ENCODE measurements around the gene CD247.

The CD247 gene

DNA sequence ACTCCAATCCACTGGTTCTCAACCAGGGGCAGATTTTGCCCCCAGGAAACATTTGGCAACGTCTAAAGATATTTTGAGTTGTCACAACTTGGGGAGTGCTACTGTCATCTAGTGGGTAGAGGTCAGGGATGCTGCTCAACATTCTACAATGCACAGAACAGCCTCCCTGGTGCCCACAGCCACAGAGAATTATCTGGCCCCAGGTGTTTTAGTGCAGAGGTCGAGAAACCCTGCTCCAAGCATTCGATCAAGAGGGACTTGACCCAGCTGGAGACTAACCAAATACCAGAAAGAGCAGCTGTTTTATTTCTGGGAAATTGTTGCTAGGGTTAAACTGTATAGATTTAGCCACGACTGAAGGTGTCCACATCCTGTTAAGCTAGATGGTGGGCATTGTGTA, 19.2 kb downstream of the CD247 start:
- Histone ChIP-seq H3K4me1 (ENCODE audit: control insufficient read depth, insufficient read depth, low read length) (no peaks in the 10 kb centered on the region), H3K9me3 (ENCODE audit: control insufficient read depth in 2 of 2, low read length in 2 of 2) (no peaks in the 10 kb centered on the region), H3K4me3 (ENCODE audit: low read length in 2 of 2) (no peak overlapping the region), H3K36me3 (ENCODE audit: control insufficient read depth in 2 of 2, insufficient read depth in 2 of 2, low read length in 2 of 2) (no peaks in the 10 kb centered on the region), H3K27ac (ENCODE audit: low read length) (no peak overlapping the region), H3K9ac (ENCODE audit: low read length in 2 of 2) (no peak overlapping the region), H3K27me3 (ENCODE audit: control insufficient read depth in 1 of 2, insufficient read depth in 2 of 2, low read length in 2 of 2) (peaks cover 2 to 3% of the 10 kb centered on the region in 2 donors)

DNA sequence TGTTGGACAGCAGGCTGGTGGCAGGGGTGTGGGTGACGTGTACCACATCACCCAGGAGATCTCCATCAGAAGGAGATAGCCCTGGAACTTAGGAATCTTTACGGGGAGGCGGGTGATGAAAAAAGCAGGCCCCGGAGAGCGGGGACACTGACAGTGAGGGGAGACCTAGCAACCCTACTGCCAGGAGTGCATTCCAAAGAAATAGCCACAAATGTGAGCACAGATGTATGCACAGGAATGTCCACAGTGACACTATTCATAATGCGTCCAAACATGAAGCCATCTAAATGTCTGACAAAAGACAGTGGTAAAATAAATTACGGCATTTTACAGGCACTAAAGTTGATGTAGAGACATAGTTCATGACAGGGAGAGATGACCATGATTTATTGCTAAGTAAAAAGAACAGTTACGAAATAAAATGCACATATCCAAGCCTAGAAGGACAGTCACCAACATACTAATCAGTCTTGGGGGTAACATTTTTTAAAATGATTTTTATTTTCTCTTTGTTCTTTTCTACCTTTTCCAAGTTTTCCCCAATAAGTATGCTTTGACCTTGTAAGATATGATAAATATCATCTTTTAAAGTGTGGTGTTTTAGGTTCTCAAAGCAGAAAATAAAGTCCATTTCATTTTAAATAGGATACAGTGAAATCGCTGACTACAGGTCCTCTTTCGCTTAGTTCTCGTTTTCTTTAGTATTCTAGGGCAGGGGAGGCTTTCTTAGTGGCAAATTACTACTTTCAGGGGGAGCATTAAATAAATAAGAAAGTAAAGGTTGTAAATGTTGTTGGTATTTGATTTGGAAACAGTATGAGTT, 21.3 kb downstream of the CD247 start:
- no peak overlapping the region for H3K4me3 ChIP-seq (ENCODE audit: low read length in 2 of 2)
- H3K9me3 ChIP-seq (ENCODE audit: control insufficient read depth in 2 of 2, low read length in 2 of 2): no peaks in the 10 kb centered on the region
- peaks cover 0 to 3% of the 10 kb centered on the region in 2 donors for H3K27me3 ChIP-seq (ENCODE audit: control insufficient read depth in 1 of 2, insufficient read depth in 2 of 2, low read length in 2 of 2)
- no peaks in the 10 kb centered on the region for H3K36me3 ChIP-seq (ENCODE audit: control insufficient read depth in 2 of 2, insufficient read depth in 2 of 2, low read length in 2 of 2)
- no peaks in the 10 kb centered on the region for H3K4me1 ChIP-seq (ENCODE audit: control insufficient read depth, insufficient read depth, low read length)
- no peak overlapping the region for H3K9ac ChIP-seq (ENCODE audit: low read length in 2 of 2)
- no peak overlapping the region for H3K27ac ChIP-seq (ENCODE audit: low read length)

DNA sequence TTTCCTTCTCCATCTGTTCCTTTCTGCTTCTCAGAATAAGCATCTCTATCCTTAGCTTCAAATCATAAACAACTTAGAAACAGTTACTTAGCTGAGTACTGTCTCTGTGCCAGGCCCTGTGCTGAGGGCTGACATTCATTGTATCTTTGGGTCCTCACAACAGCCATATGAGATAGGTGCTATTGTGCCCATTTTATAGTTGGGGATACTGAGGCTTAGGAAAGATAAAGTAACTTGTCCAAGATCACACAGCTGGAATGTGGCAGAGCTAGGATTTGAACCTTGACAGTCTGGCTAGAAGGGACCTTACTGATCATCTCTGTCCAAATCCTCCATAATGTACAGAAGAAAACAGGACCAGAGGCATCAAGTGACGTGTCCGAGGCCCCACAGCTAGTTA, 25.0 kb downstream of the CD247 start:
- Histone ChIP-seq H3K36me3 (ENCODE audit: control insufficient read depth in 2 of 2, insufficient read depth in 2 of 2, low read length in 2 of 2) (no peaks in the 10 kb centered on the region), H3K4me1 (ENCODE audit: control insufficient read depth, insufficient read depth, low read length) (no peaks in the 10 kb centered on the region), H3K9me3 (ENCODE audit: control insufficient read depth in 2 of 2, low read length in 2 of 2) (no peaks in the 10 kb centered on the region), H3K27me3 (ENCODE audit: control insufficient read depth in 1 of 2, insufficient read depth in 2 of 2, low read length in 2 of 2) (peaks cover 0 to 3% of the 10 kb centered on the region in 2 donors), H3K9ac (ENCODE audit: low read length in 2 of 2) (no peak overlapping the region), H3K4me3 (ENCODE audit: low read length in 2 of 2) (no peak overlapping the region), H3K27ac (ENCODE audit: low read length) (no peak overlapping the region)

DNA sequence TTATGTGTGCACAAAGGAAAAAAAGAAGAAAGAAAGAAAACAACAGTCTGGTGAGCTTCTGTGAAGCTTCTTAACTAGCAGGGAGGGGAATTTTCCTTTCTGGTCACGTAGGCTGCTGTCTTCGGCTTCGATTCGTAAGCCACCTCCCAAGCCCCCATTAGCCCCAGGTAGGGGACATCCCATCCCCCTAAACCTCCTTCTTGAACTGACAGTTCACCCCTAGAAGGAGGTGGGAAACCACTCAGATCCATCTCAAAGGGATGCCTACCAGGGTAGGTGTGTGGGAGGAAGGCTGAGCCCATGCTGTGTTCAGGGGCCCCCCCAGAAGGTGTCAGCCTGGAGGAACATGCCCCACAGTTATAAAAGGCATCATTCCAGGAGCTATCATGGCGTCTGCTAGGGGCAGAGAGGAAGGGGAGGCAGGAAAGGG, 25.8 kb downstream of the CD247 start:
- Histone ChIP-seq H3K9me3 (ENCODE audit: control insufficient read depth in 2 of 2, low read length in 2 of 2) (no peaks in the 10 kb centered on the region), H3K9ac (ENCODE audit: low read length in 2 of 2) (no peak overlapping the region), H3K27me3 (ENCODE audit: control insufficient read depth in 1 of 2, insufficient read depth in 2 of 2, low read length in 2 of 2) (peaks cover 0 to 3% of the 10 kb centered on the region in 2 donors), H3K36me3 (ENCODE audit: control insufficient read depth in 2 of 2, insufficient read depth in 2 of 2, low read length in 2 of 2) (no peaks in the 10 kb centered on the region), H3K27ac (ENCODE audit: low read length) (no peak overlapping the region), H3K4me3 (ENCODE audit: low read length in 2 of 2) (no peak overlapping the region), H3K4me1 (ENCODE audit: control insufficient read depth, insufficient read depth, low read length) (no peaks in the 10 kb centered on the region)

DNA sequence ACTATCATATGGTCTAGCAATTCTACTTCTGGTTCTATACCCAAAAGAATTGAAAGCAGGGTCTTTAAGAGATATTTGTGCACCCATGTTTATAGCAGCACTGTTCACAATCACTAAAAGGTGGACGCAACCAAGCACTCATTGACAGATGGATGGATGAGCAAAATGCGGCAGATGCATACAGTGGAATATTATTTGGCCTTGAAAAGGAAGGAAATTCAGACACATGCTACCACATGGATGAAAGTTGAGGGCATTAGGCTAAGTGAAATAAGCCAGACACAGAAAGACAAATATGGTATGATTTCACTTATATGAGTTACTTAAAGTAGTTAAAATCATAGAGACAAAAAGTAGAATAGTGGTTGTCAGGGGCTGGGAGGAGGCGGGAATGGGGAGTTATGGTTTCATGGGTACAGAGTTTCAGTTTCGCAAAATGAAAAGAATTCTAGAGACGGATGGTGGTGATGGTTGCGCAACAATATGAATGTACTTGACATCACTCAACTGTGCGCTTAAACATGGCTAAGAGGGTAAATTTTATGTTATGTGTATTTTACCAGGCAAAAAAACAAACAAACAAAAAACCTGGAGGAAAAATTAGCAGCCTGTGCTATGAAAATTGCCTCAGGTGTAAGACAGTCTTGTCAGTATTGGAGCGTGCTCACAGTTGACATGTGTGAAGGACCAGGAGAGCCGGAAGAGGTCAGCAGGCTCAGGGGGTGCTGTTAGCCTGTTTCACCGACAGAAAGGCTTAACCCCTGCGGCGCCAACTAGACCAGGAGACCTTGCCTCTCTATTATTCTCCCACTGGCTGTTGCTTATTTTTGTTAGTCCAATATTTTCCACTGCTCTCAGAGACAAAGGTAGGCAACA, 26.5 kb downstream of the CD247 start:
- H3K27me3 ChIP-seq (ENCODE audit: control insufficient read depth in 1 of 2, insufficient read depth in 2 of 2, low read length in 2 of 2): peaks cover 0 to 3% of the 10 kb centered on the region in 2 donors
- no peaks in the 10 kb centered on the region for H3K4me1 ChIP-seq (ENCODE audit: control insufficient read depth, insufficient read depth, low read length)
- H3K36me3 ChIP-seq (ENCODE audit: control insufficient read depth in 2 of 2, insufficient read depth in 2 of 2, low read length in 2 of 2): no peaks in the 10 kb centered on the region
- H3K4me3 ChIP-seq (ENCODE audit: low read length in 2 of 2): no peak overlapping the region
- H3K9me3 ChIP-seq (ENCODE audit: control insufficient read depth in 2 of 2, low read length in 2 of 2): no peaks in the 10 kb centered on the region
- H3K27ac ChIP-seq (ENCODE audit: low read length): no peak overlapping the region
- H3K9ac ChIP-seq (ENCODE audit: low read length in 2 of 2): no peak overlapping the region

DNA sequence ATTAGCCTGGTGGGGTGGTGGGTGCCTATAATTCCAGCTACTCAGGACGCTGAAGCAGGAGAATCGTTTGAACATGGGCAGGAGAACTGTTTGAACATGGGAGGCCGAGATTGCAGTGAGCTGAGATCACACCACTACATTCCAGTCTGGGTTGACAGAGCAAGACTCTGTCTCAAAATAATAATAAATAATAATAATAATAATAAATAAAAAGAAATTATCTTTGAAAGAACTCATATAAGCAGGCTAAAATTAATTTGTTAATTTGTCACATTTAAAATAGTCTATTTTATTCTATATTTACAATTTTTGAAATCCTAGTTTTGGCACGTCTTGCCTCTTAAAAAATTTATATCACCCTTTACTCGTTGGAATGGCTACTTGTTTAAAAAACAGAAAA, 27.6 kb downstream of the CD247 start:
- no peak overlapping the region for H3K9ac ChIP-seq (ENCODE audit: low read length in 2 of 2)
- no peak overlapping the region for H3K4me3 ChIP-seq (ENCODE audit: low read length in 2 of 2)
- no peaks in the 10 kb centered on the region for H3K9me3 ChIP-seq (ENCODE audit: control insufficient read depth in 2 of 2, low read length in 2 of 2)
- H3K27ac ChIP-seq (ENCODE audit: low read length): no peak overlapping the region
- H3K36me3 ChIP-seq (ENCODE audit: control insufficient read depth in 2 of 2, insufficient read depth in 2 of 2, low read length in 2 of 2): no peaks in the 10 kb centered on the region
- no peaks in the 10 kb centered on the region for H3K4me1 ChIP-seq (ENCODE audit: control insufficient read depth, insufficient read depth, low read length)
- H3K27me3 ChIP-seq (ENCODE audit: control insufficient read depth in 1 of 2, insufficient read depth in 2 of 2, low read length in 2 of 2): peaks cover 0 to 3% of the 10 kb centered on the region in 2 donors

DNA sequence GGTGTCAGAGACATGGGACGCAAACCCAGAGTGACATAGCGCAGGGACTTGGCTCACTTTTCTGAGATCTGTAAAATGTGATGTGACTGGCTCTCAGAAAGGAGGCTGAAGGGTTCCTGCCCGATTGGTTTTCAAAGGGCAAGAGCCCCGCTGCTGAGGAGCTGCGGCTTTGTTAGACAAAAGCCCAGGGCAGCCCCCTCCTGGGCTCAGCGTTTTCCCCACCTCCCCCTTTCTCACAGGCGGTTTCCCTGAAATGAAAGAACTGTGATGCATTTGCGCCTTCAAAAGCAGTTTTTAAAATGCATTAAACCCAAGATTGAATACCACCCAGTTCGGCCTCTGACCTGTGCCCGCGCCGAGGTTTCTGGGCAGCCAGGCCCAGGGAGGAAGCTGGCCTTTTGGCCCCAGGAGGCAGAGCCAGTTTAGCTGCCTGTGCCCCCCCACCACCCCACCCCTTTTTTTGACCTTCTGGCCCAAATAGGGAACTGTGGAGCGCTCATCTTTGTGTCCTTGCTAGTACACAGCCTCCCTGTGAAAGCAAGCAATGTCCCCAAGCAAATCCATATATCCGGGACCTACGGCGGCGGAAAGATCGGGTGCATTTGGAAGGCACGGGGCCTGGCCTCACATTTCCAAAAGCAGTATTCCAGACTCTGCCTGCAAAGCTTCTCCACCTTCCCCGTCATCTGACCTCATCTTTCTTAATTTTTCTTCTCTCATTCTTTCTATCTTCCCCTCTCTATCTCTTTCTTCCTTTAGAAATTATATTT, 28.6 kb downstream of the CD247 start:
- Histone ChIP-seq H3K27ac (ENCODE audit: low read length) (no peak overlapping the region), H3K9ac (ENCODE audit: low read length in 2 of 2) (no peak overlapping the region), H3K4me3 (ENCODE audit: low read length in 2 of 2) (no peak overlapping the region), H3K27me3 (ENCODE audit: control insufficient read depth in 1 of 2, insufficient read depth in 2 of 2, low read length in 2 of 2) (no peaks in the 10 kb centered on the region), H3K9me3 (ENCODE audit: control insufficient read depth in 2 of 2, low read length in 2 of 2) (no peaks in the 10 kb centered on the region), H3K36me3 (ENCODE audit: control insufficient read depth in 2 of 2, insufficient read depth in 2 of 2, low read length in 2 of 2) (no peaks in the 10 kb centered on the region), H3K4me1 (ENCODE audit: control insufficient read depth, insufficient read depth, low read length) (no peaks in the 10 kb centered on the region)

DNA sequence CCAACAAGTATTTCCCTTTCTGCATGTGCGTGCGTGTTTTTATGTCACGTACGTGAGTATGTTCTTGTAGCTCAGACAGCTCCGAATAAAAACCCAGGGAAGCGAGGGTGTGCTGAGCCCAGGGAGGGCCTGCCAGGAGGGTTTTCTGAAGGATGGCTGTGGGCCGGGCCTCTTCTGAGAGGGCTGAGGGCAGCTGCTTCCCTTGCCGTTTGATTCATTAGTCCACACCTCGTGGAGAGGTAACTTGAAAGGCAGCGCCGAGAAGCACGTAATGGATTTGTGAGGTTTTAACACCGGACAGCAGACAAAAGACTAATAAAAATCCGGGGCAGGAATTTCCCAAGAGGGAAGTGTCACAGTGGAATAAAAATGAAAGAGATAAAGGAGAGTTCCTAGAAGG, 29.5 kb downstream of the CD247 start:
- no peaks in the 10 kb centered on the region for H3K36me3 ChIP-seq (ENCODE audit: control insufficient read depth in 2 of 2, insufficient read depth in 2 of 2, low read length in 2 of 2)
- H3K27me3 ChIP-seq (ENCODE audit: control insufficient read depth in 1 of 2, insufficient read depth in 2 of 2, low read length in 2 of 2): no peaks in the 10 kb centered on the region
- H3K4me1 ChIP-seq (ENCODE audit: control insufficient read depth, insufficient read depth, low read length): no peaks in the 10 kb centered on the region
- H3K4me3 ChIP-seq (ENCODE audit: low read length in 2 of 2): no peak overlapping the region
- H3K9ac ChIP-seq (ENCODE audit: low read length in 2 of 2): no peak overlapping the region
- H3K27ac ChIP-seq (ENCODE audit: low read length): no peak overlapping the region
- H3K9me3 ChIP-seq (ENCODE audit: control insufficient read depth in 2 of 2, low read length in 2 of 2): no peaks in the 10 kb centered on the region

DNA sequence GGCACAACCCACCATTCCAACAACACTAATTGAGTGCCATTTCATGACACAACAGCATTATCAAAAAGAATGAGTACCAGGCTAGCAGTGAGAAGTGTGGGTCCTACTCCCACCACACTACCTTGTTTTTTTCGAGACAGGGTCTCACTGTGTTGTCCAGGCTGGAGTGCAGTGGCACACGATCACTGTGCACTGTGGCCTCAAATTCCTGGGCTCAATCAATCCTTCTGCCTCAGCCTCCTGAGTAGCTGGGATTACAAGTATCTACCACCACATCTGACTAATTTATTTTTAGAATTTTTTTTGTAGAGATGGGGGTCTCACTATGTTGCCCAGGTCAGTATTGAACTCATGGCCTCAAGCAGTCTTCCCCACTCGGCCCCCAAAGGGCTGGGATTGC, 30.7 kb downstream of the CD247 start:
- Histone ChIP-seq H3K27ac (ENCODE audit: low read length) (no peak overlapping the region), H3K4me3 (ENCODE audit: low read length in 2 of 2) (no peak overlapping the region), H3K9me3 (ENCODE audit: control insufficient read depth in 2 of 2, low read length in 2 of 2) (no peaks in the 10 kb centered on the region), H3K9ac (ENCODE audit: low read length in 2 of 2) (no peak overlapping the region), H3K4me1 (ENCODE audit: control insufficient read depth, insufficient read depth, low read length) (no peaks in the 10 kb centered on the region), H3K27me3 (ENCODE audit: control insufficient read depth in 1 of 2, insufficient read depth in 2 of 2, low read length in 2 of 2) (no peaks in the 10 kb centered on the region), H3K36me3 (ENCODE audit: control insufficient read depth in 2 of 2, insufficient read depth in 2 of 2, low read length in 2 of 2) (no peaks in the 10 kb centered on the region)

DNA sequence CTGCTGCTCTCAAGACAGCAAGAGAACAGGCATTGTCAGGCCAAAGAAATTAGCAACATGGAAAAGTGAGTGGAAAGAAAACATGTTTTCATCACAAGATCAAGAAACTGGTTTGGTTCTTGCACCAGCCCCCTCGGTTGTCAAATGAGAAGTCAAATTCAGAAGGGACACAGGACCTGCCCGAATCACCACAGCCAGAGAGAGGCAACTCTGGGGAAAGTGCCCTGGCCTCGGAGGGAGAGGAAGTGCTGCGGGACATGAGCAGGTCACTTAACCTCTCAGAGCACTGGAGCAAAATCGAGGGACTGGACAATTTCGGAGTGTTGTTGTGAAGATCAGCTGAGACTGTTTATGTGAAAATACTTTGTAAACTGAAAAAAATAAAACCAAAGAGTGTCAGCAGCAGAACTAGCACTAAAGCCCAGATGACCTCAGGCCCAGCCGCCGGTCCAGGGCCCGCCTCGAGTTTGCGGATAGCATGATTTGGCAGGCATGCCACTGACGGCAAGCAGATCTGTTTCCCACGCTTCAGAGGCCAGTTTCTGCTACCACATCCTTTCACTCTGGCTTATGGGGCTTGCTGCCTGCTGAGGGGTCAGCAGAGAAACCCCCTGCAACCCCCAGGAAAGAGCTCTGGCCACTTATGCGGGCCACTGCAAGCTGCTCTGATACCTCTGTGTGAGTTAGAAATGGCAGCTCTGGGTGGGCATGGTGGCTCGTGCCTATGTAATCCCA, 32.1 kb downstream of the CD247 start:
- Histone ChIP-seq H3K36me3 (ENCODE audit: control insufficient read depth in 2 of 2, insufficient read depth in 2 of 2, low read length in 2 of 2) (no peaks in the 10 kb centered on the region), H3K27me3 (ENCODE audit: control insufficient read depth in 1 of 2, insufficient read depth in 2 of 2, low read length in 2 of 2) (no peaks in the 10 kb centered on the region), H3K27ac (ENCODE audit: low read length) (no peak overlapping the region), H3K9me3 (ENCODE audit: control insufficient read depth in 2 of 2, low read length in 2 of 2) (no peaks in the 10 kb centered on the region), H3K9ac (ENCODE audit: low read length in 2 of 2) (no peak overlapping the region), H3K4me3 (ENCODE audit: low read length in 2 of 2) (no peak overlapping the region), H3K4me1 (ENCODE audit: control insufficient read depth, insufficient read depth, low read length) (no peaks in the 10 kb centered on the region)

Data from stomach smooth muscle (tissue), 2 donors.